HG03095 (cell line): Measurements from ENCODE around the gene L3MBTL2.

Source experiments
- ATAC-seq: cut with Tn5 transposase; IDR thresholded peaks from one replicate; pipeline ENCODE4 v1.9.1; 2021; ENCODE audit warnings: moderate library complexity; ENCODE audit not compliant: unreplicated experiment

Gene L3MBTL2

GRCh38 chr22:41264408-41264941 lies 59.4 kb downstream of the L3MBTL2 start:
- ATAC-seq, result no peak

DNA sequence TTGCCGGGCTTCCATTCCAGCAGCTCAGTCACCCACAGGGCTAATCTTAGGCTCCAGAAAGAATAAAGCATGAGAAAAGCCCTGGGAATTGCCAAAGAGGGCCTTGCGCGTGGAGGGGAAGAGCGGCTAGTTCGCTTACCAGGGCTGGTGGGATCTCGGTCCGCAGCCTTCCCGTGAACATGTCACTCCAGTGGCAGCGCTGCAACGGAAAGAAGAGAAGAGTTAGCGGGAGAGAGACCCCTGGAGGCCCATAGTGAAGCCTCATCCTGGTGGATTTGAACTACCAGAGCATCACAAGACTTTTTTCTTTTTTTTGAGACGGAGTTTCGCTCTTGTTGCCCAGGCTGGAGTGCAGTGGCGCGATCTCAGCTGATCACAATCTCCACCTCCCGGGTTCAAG lies 62.8 kb downstream of the L3MBTL2 start:
- no peak for ATAC-seq

GRCh38 chr22:41271787-41272186 lies 66.7 kb downstream of the L3MBTL2 start:
- ATAC-seq, result no peak

GRCh38 chr22:41273128-41273527 lies 68.0 kb downstream of the L3MBTL2 start:
- ATAC-seq, result no peak

- ATAC-seq, result no peak
Observed at GRCh38 chr22:41274856-41275255, 69.7 kb downstream of the L3MBTL2 start.

- no peak for ATAC-seq
Observed at GRCh38 chr22:41280065-41280464, 75.0 kb downstream of the L3MBTL2 start.

GRCh38 chr22:41280854-41281253 lies 75.7 kb downstream of the L3MBTL2 start:
- no peak for ATAC-seq
